ENCODE data around the gene PLEKHM3. TPM values are rescaled to one million over a fixed set of nuclear protein-coding genes. Genes with fewer than 3 reads are reported as not detected.

PLEKHM3 gene
- total and polyA plus RNA-seq, 2 of the 13 experiments (the other 11 are each of a cell fraction or from before 2014, with no cell fraction given) = 4.5 to 4.7 TPM

DNA sequence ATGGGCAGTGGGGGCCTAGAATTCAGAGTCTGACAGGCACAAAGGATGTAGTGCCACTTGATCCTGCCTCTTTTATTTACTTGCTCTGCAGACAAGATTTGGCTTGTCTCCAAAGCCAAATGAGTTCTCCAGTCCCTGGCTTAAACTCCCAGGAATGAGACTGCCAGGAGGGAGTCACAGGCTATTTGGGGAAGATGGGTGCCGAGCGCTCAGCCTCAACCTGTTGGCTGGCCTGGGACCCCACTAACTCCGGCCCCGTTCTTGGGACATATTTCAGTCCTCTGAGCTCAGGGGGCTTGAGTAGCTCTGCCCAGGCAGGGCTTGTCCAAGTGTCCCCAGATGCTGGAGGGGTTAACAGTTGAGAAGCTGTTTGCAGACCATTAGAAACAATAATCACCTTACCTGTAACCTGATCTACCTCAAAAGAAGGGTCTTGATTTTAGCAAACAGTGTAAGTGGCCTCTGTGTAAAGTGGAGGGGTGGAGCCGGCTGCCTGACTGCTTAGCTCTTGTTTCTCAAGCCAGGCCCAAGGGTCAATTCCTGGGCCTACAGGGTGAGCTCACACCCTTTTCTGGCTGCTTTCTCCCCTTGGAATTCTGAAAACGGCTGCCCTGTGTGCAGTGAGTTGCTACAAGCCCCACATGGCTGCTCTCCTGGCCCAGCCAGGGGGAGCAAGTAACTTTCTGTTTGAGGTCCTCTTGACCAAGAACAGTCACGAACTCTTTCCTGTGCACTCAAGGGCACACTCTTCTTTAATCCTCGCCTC lies 228.6 kb downstream of the PLEKHM3 start (continued):
- TF ChIP-seq TOPORS (CRISPR knock-in tag; IDR thresholded peaks at IDR 0.05) (0 out of 2 replicates have a peak, but pooled peaks have one; percentile 9), REPIN1 (CRISPR knock-in tag; IDR thresholded peaks at IDR 0.05; ENCODE audit: borderline replicate concordance, low read depth) (peak; percentile 84; the same call in 1 of the 2 replicates), SNAPC2 (CRISPR knock-in tag; IDR thresholded peaks at IDR 0.05) (peak; percentile 71; the same call in 1 of the 2 replicates), CREM (IDR thresholded peaks at IDR 0.05) (peak; percentile 58; the same call in 1 of the 2 replicates), CREM (CRISPR knock-in tag; IDR thresholded peaks at IDR 0.05) (no peak), KLF12 (CRISPR knock-in tag; IDR thresholded peaks at IDR 0.05; ENCODE audit: borderline replicate concordance) (peak; percentile 73; the same call in 1 of the 2 replicates), RXRB (CRISPR knock-in tag; IDR thresholded peaks at IDR 0.05; ENCODE audit: borderline replicate concordance) (peak; percentile 63; the same call in 1 of the 2 replicates), ZNF260 (CRISPR knock-in tag; IDR thresholded peaks at IDR 0.05; ENCODE audit: borderline replicate concordance, low read depth) (no peak), HMGA1 (CRISPR knock-in tag; conservative IDR thresholded peaks at IDR 0.05) (no peak), MED8 (CRISPR knock-in tag; IDR thresholded peaks at IDR 0.05; ENCODE audit: insufficient replicate concordance) (no peak), PHF21A (CRISPR knock-in tag; IDR thresholded peaks at IDR 0.05) (peak; percentile 94)
- TF ChIP-seq, protein P1, sequence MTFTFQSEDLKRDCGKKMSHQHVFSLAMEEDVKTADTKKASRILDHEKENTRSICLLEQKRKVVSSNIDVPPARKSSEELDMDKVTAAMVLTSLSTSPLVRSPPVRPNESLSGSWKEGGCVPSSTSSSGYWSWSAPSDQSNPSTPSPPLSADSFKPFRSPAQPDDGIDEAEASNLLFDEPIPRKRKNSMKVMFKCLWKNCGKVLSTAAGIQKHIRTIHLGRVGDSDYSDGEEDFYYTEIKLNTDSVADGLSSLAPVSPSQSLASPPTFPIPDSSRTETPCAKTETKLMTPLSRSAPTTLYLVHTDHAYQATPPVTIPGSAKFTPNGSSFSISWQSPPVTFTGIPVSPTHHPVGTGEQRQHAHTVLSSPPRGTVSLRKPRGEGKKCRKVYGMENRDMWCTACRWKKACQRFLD (CRISPR knock-in tag; IDR thresholded peaks at IDR 0.05; ENCODE audit: borderline replicate concordance) = peak; percentile 90; the same call in 1 of the 2 replicates
- TF ChIP-seq, protein P2, sequence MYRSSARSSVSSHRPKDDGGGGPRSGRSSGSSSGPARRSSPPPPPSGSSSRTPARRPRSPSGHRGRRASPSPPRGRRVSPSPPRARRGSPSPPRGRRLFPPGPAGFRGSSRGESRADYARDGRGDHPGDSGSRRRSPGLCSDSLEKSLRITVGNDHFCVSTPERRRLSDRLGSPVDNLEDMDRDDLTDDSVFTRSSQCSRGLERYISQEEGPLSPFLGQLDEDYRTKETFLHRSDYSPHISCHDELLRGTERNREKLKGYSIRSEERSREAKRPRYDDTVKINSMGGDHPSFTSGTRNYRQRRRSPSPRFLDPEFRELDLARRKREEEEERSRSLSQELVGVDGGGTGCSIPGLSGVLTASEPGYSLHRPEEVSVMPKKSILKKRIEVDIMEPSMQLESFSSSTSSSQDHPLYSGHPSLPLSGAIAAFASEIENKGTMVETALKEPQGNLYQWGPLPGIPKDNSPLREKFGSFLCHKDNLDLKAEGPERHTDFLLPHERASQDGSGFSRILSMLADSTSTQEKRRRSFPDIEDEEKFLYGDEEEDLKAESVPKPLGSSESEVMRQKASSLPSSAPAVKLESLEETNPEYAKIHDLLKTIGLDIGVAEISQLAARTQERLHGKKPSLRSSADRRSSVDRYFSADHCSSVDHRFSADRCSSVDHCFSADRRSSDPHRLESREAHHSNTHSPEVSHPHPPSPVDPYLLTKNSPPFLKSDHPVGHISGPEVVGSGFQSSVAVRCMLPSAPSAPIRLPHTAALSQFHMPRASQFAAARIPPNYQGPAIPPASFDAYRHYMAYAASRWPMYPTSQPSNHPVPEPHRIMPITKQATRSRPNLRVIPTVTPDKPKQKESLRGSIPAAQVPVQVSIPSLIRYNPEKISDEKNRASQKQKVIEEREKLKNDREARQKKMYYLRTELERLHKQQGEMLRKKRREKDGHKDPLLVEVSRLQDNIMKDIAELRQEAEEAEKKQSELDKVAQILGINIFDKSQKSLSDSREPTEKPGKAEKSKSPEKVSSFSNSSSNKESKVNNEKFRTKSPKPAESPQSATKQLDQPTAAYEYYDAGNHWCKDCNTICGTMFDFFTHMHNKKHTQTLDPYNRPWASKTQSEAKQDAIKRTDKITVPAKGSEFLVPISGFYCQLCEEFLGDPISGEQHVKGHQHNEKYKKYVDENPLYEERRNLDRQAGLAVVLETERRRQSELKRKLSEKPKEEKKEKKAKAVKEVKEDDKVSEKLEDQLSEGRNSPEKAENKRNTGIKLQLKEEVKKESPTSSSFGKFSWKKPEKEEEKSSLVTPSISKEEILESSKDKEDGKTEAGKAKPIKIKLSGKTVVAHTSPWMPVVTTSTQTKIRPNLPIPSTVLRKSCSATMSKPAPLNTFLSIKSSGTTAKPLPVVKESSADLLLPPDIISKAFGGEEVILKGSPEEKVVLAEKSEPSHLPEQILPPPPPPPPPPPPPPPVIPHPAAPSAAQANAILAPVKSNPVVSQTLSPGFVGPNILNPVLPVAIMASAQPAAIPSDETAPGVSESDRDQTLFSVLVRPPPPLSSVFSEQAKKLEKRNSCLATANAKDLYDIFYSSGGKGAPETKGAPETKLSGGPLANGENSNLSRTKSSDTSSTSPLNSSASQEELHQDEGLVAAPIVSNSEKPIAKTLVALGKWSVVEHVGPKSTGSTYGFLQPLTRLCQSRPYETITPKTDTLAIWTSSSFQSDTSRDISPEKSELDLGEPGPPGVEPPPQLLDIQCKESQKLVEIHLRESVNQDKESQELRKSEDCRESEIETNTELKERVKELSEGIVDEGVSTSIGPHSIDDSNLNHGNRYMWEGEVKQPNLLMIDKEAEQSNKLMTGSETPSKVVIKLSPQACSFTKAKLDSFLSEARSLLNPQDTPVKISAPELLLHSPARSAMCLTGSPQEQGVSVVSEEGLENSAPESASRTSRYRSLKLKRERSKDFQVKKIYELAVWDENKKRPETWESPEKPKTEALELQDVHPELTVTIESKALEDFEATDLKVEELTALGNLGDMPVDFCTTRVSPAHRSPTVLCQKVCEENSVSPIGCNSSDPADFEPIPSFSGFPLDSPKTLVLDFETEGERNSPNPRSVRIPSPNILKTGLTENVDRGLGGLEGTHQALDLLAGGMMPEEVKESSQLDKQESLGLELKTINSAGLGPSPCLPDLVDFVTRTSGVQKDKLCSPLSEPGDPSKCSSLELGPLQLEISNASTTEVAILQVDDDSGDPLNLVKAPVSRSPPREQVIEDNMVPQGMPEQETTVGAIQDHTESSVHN (CRISPR knock-in tag; IDR thresholded peaks at IDR 0.05) = peak; percentile 78; the same call in 1 of the 2 replicates
- TF ChIP-seq, protein P3, sequence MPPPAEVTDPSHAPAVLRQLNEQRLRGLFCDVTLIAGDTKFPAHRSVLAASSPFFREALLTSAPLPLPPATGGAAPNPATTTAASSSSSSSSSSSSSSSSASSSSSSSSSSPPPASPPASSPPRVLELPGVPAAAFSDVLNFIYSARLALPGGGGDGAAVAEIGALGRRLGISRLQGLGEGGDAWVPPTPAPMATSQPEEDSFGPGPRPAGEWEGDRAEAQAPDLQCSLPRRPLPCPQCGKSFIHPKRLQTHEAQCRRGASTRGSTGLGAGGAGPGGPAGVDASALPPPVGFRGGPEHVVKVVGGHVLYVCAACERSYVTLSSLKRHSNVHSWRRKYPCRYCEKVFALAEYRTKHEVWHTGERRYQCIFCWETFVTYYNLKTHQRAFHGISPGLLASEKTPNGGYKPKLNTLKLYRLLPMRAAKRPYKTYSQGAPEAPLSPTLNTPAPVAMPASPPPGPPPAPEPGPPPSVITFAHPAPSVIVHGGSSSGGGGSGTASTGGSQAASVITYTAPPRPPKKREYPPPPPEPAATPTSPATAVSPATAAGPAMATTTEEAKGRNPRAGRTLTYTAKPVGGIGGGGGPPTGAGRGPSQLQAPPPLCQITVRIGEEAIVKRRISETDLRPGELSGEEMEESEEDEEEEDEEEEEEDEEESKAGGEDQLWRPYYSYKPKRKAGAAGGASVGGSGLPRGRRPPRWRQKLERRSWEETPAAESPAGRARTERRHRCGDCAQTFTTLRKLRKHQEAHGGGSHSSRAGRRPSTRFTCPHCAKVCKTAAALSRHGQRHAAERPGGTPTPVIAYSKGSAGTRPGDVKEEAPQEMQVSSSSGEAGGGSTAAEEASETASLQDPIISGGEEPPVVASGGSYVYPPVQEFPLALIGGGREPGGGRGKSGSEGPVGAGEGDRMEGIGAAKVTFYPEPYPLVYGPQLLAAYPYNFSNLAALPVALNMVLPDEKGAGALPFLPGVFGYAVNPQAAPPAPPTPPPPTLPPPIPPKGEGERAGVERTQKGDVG (CRISPR knock-in tag; IDR thresholded peaks at IDR 0.05; ENCODE audit: borderline replicate concordance) = 0 out of 2 replicates have a peak, but pooled peaks have one; percentile 63

Data from HepG2 (cell line).